ENCODE results near the gene PCDHA8. TPM values are rescaled to one million over a fixed set of nuclear protein-coding genes. Genes with fewer than 3 reads are reported as not detected.

PCDHA8 gene
- total and polyA plus RNA-seq, 2 of the 8 experiments (the other 6 are each of a cell fraction or from before 2014, with no cell fraction given), result 0.14 to 0.52 TPM

DNA sequence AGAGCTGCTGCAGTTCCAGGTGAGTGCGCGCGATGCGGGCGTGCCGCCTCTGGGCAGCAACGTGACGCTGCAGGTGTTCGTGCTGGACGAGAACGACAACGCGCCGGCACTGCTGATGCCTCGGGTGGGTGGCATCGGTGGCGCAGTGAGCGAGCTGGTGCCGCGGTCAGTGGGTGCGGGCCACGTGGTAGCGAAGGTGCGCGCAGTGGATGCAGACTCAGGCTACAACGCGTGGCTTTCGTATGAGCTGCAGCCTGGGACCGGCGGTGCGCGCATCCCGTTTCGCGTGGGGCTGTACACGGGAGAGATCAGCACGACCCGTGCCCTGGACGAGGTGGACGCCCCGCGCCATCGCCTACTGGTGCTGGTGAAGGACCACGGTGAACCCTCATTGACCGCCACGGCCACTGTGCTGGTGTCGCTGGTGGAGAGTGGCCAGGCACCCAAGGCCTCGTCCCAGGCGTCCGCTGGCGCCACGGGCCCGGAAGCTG is 38.2 kb upstream of the PCDHA8 start (continued):
- no peak for TF ChIP-seq HDAC2 (IDR thresholded peaks at IDR 0.05; ENCODE audit: borderline replicate concordance in 1 of 2, low read depth in 2 of 2, low read length in 2 of 2)
